Stimulated activated CD4-positive, alpha-beta T cell treated with anti-CD3 and anti-CD28 coated beads, Interleukin-12 subunit alpha, Interleukin-12 subunit beta, amount 100 ng/mL, for 4 hours (primary cell): Measurements from ENCODE around the gene SASH3.

Experiments
- DNase-seq: peaks from one replicate; pipeline ENCODE4 v3.0.0-alpha.2; 2020

Gene SASH3

GRCh38 chrX:129760155-129760554 is 19.6 kb upstream of the SASH3 start:
- no peak for DNase-seq

- no peak for DNase-seq
Measured at GRCh38 chrX:129760981-129761380, 18.8 kb upstream of the SASH3 start.

GRCh38 chrX:129761596-129761995 is 18.2 kb upstream of the SASH3 start:
- DNase-seq: no peak

- no peak for DNase-seq
Measured at GRCh38 chrX:129762448-129762847, 17.3 kb upstream of the SASH3 start.

GRCh38 chrX:129763666-129764065 is 16.1 kb upstream of the SASH3 start:
- no peak for DNase-seq

GRCh38 chrX:129768186-129768585 is 11.6 kb upstream of the SASH3 start:
- DNase-seq: no peak

GRCh38 chrX:129768586-129769466 is 10.9 kb upstream of the SASH3 start:
- DNase-seq: no peak

- DNase-seq: peak; percentile 44
Measured at GRCh38 chrX:129769467-129770154, 10.1 kb upstream of the SASH3 start.

- DNase-seq: no peak
Measured at GRCh38 chrX:129771266-129771995, 8.3 kb upstream of the SASH3 start.

GRCh38 chrX:129772796-129773431 is 6.8 kb upstream of the SASH3 start:
- no peak for DNase-seq

GRCh38 chrX:129773649-129774458 is 5.9 kb upstream of the SASH3 start:
- no peak for DNase-seq

GRCh38 chrX:129777218-129778030 is 2.3 kb upstream of the SASH3 start:
- peak; percentile 58 for DNase-seq

GRCh38 chrX:129779086-129779672 is 570 bp upstream of the SASH3 start:
- no peak for DNase-seq

GRCh38 chrX:129780441-129781105 is 824 bp downstream of the SASH3 start:
- no peak for DNase-seq

- peak; percentile 66 for DNase-seq
Measured at GRCh38 chrX:129781134-129781672, 1.5 kb downstream of the SASH3 start.

- DNase-seq: peak; percentile 31
Measured at GRCh38 chrX:129781680-129782495, 2.1 kb downstream of the SASH3 start.

GRCh38 chrX:129782706-129783105 is 3.0 kb downstream of the SASH3 start:
- DNase-seq: no peak

GRCh38 chrX:129783291-129783713 is 3.6 kb downstream of the SASH3 start:
- no peak for DNase-seq

GRCh38 chrX:129784371-129784770 is 4.6 kb downstream of the SASH3 start:
- no peak for DNase-seq
